Left kidney (tissue), 2 donors: Measurements from ENCODE around the gene CARNS1. TPM values are rescaled to one million over a fixed set of nuclear protein-coding genes. Genes with fewer than 3 reads are reported as not detected.
"Not testable (repeated sequence)": the region's sequence is repeated elsewhere in the genome, so short reads cannot be mapped to it uniquely, and the experiment has no call there.

ENCODE experiments used
- DNase-seq: peaks from one replicate; pipeline ENCODE4 v3.0.0-alpha.2; 2013
- polyA plus RNA-seq: library from polyadenylated mRNA; unstranded; fragments of 120-200 nt; gene quantifications from one replicate; pipeline ENCODE4 v1.2.1, GENCODE V29; 2013; ENCODE audit not compliant: insufficient read length

The CARNS1 gene
- polyA plus RNA-seq, 1 donor: 4.4 TPM

GRCh38 chr11:67409261-67409666 is 6.2 kb upstream of the CARNS1 start:
- no peak for DNase-seq

GRCh38 chr11:67409781-67410368 is 5.6 kb upstream of the CARNS1 start:
- no peak for DNase-seq

DNA sequence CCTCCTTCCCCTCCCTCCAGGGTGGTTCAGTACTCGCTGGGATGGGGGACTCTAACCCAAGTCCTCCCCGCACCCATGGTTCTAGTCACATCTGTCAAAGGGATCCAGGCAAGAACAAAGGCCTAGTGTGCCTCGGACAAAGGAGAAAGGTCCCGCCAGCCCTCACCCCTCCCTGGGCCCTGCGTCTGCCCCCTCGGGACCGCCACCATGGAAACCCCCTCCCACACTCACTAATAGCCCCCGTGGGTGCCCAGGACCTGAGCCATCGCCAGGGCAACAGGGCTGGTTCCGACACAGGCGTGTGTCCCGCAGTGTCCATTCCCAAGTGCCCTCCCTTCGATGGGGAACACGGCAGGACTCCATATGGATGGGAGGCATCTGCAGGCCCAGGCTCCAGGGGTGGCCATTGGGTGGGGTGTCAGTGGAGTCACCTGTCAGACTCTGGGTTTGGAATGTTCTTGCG is 5.1 kb upstream of the CARNS1 start:
- no peak for DNase-seq

DNA sequence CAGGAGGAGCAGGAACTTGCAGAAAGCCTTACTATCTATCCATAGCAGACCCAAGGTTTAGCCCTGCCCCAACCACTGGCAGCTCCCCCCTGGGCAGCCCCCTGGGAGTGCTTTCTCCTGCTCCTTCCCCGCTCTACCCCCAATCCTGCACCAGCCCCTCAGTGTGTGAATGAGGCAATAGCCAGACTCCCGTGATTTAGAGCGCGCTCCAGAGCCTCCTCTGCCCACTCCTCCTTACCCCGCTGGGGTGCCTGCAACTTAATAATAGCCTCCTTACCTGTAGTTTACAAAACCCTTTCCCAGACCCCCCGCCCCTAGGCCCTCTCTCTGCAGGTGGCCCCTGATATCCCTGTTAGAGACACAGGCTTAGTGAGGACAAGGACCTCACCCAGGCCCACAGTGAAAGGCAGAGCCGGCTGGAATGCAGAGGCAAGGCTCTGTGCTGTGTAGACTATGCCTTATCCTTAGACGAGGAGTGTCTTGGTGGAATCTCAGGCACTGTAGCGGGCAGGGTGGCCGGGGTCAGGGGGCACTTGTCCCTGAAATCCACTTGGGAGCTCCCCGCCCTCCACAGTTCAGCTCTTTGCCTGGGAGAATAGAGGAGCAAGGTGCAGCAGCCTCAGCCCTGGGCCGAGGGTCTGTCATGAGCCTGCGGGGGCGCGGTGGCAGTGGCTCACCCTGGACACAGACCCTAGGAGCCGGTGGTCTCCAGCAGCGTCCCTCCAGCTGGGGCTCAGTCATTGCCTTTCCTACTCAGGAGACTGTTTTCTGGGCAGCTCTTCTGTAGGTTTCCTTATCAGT is 4.3 kb upstream of the CARNS1 start:
- DNase-seq: no peak

GRCh38 chr11:67411785-67412152 is 3.7 kb upstream of the CARNS1 start:
- no peak for DNase-seq

- no peak for DNase-seq
These were observed 2.8 kb upstream of the CARNS1 start for GRCh38 chr11:67412495-67413179.

DNA sequence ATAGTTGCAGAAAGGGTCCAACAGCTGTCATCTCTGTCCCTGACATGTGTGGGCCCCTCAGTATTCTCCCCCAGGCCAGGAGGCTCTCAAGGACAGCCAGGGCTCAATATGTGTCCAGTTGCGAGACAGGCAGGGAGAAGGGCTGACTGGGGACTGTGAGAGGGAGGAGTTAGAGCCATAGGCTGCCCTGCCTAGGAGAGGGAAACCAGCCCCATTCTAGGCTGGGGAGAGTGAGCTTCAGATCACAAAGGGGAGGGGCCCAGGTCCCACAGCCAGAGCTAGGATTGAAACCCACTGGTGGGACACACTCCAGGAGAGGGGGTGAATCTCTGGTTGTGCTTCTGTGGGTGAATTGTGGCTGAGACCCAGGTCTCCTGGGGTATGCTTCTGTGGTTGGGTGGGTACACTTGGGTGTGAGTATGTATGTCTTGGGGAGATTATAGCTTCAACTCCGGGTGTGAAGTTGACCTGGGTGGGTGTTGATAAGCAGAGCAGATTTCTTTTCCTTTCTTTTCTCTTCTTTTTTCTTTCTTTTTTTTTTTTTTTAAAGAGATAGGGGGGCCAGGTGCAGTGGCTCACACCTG is 2.1 kb upstream of the CARNS1 start:
- DNase-seq: no peak

GRCh38 chr11:67416416-67417335 is 1.2 kb downstream of the CARNS1 start:
- DNase-seq: no peak

DNA sequence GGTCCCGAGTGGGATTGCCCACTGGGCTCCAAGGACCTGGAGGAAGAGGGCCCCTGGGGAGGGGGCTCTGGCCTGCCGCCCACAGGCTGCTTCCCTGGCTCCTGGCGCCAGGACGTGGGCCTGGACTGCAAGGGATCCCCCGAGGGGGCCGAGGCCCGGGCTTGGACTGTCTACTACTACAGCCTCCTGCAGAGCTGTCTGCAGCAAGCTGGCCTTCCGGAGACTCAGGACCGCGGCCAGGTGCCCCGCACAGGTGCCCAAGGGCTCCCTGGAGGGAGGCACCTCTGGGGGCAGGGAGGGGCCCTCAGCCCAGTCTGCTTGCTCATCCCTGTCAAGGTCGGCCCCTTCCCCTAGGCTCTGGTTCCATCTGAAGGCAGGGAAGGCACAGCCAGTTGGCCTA is 1.9 kb downstream of the CARNS1 start:
- no peak for DNase-seq

DNA sequence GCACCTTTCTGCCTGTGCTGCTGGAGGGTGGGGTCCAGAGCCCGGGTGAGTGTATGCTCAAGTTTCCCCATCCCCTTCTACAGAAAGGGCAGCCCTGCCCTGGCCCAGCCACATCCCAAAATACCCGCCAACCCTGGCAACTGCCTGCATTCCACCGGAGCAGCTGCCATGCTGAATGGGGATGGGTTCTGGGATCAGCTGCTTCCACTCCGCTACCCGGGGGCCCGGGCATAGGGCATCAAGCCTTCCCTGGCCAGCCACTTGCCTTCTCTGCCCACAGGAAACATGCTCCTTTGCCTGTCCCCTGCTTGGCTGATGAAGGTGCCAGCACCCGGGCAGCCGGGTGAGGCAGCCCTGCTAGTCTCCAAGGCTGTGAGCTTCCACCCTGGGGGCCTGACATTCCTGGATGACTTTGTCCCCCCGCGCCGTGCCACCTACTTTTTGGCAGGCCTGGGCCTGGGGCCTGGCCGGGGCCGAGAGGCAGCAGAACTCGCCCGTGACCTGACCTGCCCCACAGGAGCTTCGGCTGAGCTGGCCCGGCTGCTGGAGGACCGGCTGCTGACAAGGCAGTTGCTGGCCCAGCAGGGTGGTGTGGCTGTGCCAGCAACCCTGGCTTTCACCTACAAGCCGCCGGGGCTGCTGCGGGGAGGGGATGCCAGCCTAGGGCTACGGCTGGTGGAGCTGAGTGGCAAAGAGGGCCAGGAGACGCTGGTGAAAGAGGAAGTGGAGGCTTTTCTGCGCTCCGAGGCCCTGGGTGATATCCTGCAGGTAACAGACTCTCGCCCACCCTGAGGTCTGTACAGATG is 3.2 kb downstream of the CARNS1 start:
- DNase-seq: no peak

DNA sequence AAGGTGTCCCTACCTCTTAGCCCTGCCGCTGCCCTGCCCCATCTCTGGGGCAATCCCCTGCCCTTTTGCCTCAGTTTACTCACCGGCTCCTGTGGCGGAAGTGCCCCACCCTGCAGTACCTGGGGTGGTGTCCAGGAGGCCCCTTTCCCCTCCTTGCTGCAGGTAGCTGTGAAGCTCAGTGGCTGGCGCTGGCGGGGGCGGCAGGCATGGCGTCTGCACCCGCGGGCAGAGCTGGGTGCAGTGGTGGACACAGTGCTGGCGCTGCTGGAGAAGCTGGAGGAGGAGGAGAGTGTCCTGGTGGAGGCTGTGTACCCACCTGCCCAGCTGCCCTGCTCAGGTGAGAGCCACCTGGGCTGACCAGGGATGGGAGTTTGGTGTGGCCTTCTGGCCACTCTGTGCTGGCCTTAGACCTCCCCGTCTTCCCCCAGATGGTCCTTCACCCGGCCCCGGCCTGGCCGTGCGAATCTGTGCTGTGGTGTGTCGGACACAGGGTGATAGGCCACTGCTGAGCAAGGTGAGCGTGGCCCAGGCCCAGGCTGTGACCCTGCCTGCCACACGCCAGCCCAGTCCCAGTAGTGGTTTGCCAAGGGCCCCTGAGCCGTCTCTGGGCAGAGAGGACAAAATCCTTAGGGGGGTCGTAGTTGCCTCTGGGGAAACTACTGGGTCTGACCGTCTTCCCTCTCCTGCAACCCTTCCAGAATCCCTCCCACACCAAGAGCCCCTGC is 4.0 kb downstream of the CARNS1 start:
- no peak for DNase-seq

DNA sequence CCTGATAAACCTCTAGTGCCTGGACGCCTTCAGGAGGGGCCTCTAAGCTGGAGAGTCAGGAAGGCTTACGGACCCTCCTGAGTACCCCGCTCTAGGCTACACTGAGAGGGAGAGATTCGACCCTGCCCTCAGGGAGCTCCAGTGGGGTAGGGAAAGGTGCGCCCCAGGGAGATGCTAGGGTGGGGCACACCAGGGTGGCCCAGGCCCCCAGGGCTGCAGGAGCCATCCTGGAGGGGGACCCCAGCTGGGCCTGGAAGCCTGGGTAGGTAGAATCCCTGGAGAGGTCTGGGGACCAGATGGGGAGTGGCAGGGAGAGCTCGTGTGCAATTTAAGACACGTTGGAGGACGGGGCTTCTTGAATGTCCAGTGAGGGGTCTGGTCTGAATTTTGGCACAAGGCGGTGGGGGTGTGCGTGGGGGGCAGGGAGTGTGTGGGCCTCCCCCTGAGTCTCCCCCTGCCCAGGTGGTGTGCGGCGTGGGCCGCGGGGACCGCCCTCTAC is 4.7 kb downstream of the CARNS1 start:
- DNase-seq: no peak

- DNase-seq: peak; percentile 94
These were observed 5.4 kb downstream of the CARNS1 start for GRCh38 chr11:67420646-67421429.

- DNase-seq: no peak
These were observed 6.1 kb downstream of the CARNS1 start for GRCh38 chr11:67421430-67422031.

- DNase-seq: no peak
These were observed 7.4 kb downstream of the CARNS1 start for GRCh38 chr11:67422891-67423290.

DNA sequence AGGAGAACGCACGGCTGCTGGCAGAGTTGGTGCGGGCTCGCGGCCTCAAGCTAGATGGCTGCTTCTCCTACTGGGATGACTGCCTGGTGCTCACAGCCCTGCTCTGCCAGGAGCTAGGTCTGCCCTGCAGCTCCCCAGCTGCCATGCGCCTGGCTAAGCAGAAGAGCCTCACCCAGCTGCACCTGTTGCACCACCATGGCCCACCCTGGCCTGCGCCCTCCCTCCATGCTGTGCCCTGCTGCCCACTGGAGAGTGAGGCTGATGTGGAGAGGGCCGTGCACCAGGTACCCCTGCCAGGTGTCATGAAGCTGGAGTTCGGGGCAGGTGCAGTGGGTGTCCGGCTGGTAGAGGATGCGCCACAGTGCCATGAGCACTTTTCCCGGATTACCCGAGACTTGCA is 8.0 kb downstream of the CARNS1 start:
- no peak for DNase-seq

- no peak for DNase-seq
These were observed 8.6 kb downstream of the CARNS1 start for GRCh38 chr11:67423891-67424613.

DNA sequence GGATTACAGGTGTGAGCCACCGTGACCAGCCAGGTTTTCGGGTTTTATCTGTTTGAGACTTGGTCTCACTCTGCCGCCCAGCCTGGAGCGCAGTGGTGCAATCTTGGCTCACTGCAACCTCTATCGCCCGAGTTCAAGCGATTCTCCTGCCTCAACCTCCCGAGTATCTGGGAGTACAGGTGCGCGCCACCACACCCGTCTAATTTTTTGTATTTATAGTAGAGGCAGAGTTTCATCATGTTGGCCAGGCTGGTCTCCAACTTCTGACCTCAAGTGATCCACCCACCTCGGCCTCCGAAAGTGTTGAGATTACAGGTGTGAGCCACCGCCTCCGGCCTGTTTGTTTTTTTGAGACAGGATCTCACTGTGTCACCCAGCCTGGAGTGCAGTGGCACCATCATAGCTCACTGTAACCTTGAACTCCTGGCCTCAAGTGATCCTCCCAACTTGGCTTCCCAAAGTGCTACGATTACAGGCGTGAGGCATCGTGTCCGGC is 11.9 kb downstream of the CARNS1 start:
- DNase-seq: not testable (repeated sequence)
